Suprapubic skin (tissue), 4 donors: ENCODE data around the gene NCF4.

Experiments
- CTCF ChIP-seq, 2 donors: fragments of 200-600 bp in 1 of 2; fragments of 450-650 bp in 1 of 2; sonication (generic) in 1 of 2; IDR thresholded peaks; one replicate each; pipeline ENCODE4 v1.5.1; 2016 to 2019; ENCODE audit warnings: antibody characterized with exemption in 2 of 2, mild to moderate bottlenecking in 1 of 2, moderate library complexity in 1 of 2
- EP300 ChIP-seq: sonication (generic); formaldehyde crosslinking; IDR thresholded peaks from one replicate; pipeline ENCODE4 v1.6.1; 2017; ENCODE audit warnings: antibody characterized with exemption
- POLR2A ChIP-seq, 2 donors: fragments of 450-650 bp; IDR thresholded peaks; one replicate each; pipeline ENCODE4 v1.6.1; 2017; ENCODE audit warnings: antibody characterized with exemption in 2 of 2, mild to moderate bottlenecking in 2 of 2, moderate library complexity in 2 of 2
- POLR2AphosphoS5 ChIP-seq, 3 donors: sonication (generic); formaldehyde crosslinking; IDR thresholded peaks; one replicate each; pipeline ENCODE4 v1.6.1; 2017; ENCODE audit warnings: antibody characterized with exemption in 3 of 3

- TF ChIP-seq CTCF (IDR thresholded peaks at IDR 0.05), result no peak
- no peak for TF ChIP-seq POLR2AphosphoS5 (IDR thresholded peaks at IDR 0.05)
- no peak for TF ChIP-seq POLR2A (IDR thresholded peaks at IDR 0.05)
- no peak for TF ChIP-seq EP300
Observed at GRCh38 chr22:36911887-36912661, 51.3 kb downstream of the NCF4 start.
